ENCODE measurements around the gene ATOH1.

DNA sequence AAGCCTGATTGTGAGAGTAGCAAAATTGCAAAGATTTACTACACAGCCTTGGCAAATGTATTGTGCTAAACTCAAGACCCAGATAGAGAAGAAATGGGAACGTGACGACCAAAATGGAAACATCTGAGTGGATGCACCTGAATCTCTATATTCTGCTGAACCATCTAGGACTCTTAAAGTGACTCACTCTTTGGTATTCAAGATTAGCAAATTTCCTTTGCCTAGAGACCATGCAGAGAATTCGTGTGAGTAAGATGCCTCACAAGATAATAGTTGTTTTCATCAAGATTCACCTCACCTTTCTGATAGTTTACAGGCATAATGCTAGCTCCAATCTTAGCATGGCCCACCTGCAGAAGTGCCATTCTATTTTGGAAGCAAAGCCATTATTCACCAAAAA lies 14.4 kb upstream of the ATOH1 start:
- TF ChIP-seq YY1 (IDR thresholded peaks at IDR 0.05; ENCODE audit: insufficient read depth, insufficient read length) (no peak), ZNF274 (IDR thresholded peaks at IDR 0.05; ENCODE audit: low read depth, low read length) (no peak)

All from NT2/D1 (cell line).